NCI-H146 (cell line): ENCODE results near the gene HPS1.

Experiments
- DNase-seq: peaks from one replicate; lab custom pipeline; 2025; lab: John Stamatoyannopoulos, UW

The HPS1 gene

DNA sequence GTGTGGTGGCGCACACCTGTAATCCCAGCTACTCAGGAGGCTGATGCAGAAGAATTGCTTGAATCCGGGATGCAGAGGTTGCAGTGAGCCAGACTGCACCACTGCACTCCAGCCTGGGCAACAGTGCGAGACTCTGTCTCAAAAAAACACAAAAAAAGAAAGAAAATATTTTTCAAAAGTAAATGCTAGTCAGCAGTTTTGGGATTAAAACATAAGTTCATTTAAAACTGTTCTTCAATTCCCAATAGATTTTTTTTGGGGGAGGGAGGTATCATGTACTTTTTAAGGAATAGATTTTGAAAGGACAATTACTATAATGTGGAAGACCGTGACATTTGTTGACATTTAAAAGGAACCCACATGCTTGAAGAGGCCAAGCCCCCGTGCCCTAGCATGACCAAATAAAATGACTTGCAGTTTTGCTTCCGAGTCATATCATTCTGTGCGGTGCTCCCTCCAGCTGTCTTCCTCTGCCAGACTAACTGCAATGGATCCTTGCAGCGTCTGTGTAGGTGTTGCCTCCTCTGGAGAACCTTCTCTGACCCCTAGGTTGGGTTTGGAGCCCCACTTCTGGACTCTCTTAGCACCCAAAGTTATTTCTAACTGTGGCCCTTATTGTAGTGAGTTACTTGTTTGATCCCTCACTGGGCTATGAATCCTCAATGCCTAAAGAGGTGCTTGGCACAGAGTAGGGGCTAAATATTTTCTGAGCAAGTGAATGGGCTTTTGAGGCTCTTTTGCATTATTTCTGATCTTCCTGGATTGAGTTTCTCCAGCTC, 17.4 kb upstream of the HPS1 start:
- peak; percentile 2 for DNase-seq

DNA sequence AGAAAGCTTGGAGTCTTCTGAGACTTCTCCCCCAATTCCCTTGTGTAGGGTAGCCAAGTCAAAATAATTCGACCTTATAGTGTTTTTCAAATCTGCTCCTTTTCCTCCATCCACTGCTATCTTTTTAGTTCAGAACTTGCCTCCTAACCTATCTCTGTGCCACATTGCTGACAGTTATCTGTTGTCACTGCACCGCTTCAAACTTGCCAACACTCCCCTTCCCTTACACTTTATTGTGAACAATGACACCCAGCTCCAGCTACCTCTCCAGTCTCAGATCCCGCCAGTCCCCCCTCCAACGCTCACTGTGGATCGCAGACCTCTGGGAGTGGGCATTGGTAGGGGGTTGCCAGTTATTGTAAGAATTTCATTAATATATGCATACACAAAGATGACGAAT, 16.3 kb upstream of the HPS1 start:
- DNase-seq, result no peak

DNA sequence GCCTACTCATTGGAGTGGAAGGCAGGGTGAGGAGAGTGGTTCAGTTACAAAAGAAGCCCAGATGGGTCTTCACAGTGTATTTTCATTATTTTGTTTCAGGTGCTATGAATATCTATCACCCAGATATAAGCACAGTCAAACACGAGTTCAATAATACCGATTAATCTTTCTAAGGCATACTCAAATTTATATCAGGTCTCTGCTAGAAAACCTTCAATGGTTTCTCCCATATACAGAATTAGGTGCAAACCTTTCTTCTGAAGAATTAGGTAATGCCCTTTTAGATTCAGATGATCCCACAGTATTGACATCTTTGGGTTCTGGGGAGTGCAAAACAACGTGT, 14.7 kb upstream of the HPS1 start:
- no peak for DNase-seq

DNA sequence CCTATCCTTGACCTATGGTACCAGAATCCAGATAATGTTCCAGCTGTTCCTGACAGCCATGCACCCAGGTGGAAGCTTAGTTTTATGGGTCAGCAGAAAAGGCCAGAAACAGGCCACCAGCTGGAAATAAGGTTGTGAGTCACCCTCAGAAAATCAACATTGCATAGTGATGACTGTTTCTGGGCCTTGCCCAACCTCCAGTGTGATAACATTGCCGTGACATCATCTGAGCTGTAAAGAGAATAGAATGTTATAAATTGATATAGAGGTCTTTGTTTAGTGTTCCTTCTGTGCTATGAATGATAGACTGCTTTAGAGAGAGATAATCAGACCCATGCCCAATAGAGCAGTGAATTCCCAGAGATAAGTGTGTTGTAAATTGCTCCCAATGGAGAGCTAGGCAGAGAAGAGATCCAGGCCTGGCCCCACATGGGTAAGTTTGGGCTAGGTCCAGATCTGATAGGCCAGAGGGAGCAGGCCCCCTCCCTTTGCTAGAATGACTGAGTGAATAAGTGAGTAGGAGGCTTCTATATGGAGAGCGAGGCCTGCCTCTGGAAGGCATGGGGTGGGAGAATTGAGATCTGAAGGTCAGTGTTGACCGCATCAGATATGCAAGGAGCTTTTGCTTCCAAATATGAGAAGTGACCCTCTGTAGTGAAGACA, 14.2 kb upstream of the HPS1 start:
- DNase-seq, result peak; percentile 11

DNA sequence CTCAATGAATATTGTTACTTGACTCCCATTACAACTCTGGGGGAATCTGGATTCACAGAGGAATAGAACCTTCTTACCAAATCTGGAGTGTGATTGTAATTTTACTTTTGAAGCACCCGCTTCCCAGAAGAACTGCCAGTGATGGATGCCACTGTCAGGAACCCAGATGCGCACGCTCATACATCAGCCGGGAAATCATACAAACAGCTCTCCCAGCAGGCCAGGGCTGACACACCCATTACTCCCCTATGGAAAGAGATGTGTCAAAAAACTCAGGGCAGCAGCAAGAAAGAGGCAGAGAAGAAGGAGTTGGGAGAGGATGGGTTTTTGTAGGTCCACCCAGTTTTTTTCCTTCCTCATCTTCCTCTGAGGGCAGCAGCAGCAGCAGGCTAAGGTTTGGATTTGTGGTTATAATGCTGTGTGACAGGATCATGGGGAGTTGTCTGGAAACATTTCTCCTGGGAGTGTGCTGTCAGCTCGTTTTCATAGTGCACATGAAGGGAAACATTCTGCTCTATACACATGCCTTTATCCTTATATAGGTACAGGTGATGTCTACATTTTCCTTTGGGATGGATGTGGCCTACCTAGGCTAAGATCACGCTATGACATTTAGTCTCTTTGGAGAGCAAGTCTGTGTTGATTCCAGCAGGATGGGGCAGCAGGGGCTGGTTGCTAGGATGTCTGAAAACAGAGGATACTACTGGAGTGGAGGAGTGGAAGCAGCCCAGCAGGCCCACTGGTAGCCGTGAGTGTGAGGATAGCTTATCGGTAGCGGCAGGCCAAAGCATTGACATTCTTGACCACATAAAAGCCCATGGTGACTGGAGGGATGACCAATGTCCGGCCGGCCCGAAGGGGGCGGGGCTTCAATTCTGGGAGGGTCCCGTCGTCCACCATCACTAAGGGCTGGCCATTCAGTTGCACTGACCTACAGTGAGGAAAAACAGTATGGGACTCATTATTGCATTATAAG, 12.4 kb upstream of the HPS1 start:
- no peak for DNase-seq

DNA sequence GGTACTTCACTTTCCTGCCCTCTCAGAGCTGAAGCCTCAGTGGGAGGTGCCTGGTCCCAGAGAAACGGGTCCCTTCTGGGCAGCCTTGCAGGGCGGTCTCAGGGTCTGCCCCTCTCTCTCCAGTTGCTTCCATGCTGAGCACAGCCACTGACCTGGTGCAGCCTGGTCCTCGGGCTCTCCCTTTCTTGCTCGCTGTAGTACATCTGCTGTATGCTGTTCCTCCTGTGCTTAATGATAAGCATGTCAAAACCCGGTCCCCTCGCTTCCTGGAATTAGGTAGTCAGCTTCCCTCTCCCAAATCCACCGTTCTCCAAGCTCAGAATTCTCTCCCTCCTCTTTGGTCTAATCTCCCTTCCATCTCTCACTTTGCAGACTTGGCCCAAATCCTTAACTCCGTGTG, 11.0 kb upstream of the HPS1 start:
- no peak for DNase-seq

DNA sequence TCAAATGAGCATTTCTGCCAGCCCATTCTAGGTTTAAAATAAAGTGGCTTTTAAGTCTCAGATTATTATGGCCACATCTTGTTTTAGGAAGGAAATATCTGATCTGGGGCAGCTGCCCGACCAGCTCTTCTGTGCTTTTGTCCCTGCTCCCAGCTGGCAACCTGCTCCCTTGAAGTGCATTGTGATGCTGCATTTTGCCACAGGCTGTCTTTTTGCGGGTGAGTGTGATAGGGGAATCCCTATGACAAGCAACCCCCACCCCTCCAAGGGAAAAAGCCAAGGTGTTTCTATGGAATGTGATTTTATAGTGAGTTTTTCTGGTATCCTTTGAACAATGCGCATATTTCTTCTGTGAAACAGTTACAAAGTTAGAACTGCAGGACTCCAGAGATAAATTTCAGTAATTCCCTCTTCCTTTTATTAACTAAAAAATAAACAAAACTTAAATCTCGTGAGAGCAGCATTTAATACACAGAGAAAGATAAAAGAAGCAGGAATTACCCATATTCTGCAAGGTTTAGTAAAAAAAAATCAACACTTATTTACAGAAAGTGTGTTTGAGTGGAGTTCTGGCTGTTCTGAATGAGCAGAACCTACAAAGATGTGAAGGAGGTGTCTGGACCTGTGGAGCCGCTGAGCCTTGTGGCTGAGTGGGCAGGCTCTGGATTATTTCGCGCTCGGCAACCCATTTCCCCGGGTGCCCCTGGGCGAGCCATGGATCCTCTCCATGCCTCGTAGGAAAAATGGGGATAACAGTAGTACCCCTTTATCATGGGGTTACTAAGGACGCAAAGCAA, 10.1 kb upstream of the HPS1 start:
- peak; percentile 18 for DNase-seq

DNA sequence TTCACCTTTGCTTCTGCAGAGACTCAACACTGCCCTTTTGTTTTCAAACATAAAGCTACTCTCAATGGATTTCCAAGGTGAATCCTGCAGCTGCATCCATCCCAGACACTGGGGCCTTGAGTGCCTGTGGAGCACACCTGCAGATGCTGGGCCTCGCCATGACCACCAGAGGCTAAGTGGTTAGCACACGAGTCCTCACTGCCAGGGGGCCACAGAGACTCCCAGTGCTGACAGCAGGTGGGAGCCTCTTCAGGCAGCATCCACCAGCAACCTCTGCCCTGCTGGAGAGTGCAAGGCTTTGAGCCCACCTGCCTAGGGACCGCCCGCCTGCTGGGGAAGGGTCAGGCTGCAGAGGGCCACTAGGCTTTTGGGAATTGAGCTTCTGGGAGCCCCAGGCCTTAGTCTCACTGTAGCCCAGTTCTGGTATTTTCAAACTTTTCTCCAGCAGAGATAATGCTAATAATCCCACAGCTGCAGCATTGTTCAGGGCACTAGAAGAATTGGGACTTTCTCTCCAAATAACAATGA, 9.4 kb upstream of the HPS1 start:
- peak; percentile 88 for DNase-seq

DNA sequence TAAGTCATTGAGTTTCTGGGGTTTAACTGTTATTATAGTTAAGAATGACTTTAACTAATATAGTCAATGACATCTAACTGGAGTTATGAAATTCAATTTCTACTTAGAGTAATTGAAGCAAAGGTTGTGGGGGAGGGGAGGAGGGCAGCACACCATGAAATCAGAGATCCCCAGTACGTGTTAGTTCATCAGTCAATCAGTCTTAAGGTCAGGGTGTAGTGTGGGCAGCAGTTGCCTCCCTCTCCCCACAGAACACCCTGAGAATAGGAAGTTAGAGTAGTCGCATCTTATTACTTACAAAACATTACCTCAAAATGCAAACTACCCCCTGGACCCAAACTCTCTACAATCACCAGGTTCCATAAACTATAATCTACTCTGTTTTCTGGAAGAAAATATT, 7.0 kb upstream of the HPS1 start:
- DNase-seq, result no peak

DNA sequence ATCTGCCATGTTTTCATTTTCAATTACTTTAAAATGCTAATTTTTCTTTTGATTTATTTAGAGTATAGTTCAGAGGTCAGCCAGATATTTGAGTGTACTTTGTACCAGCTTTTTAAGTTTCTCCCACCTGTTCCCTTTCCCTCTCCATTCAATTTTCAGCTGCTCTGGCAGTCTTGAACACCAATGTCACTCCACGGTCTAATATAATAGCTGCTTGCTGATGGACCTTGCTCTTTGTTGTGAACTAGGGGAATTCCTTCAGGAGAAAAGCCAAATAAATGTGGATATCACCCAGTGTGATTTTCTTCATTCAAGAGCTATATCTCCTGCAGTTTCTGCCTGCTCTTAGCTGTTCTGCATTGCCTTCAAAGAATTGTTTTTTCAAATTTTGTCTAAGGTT, 3.9 kb upstream of the HPS1 start:
- DNase-seq, result no peak

DNA sequence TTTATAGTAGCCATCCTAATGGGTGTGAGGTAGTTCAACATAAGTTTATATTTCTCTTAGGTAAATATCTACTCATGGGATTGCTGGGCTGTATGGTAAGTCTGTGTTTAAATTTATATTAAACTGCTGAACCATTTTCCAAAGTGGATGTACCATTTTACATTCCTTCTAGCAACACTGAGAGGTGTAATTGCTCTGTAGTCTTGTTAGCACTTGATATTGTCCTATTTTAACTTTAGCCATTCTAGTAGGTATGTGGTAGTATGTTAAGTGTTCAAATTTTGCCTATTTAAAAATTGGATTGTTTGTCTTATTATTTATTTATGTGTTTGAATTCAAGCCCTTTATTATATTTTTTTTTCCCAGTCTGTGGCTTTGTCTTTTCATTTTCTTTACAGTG, 2.6 kb upstream of the HPS1 start:
- no peak for DNase-seq

DNA sequence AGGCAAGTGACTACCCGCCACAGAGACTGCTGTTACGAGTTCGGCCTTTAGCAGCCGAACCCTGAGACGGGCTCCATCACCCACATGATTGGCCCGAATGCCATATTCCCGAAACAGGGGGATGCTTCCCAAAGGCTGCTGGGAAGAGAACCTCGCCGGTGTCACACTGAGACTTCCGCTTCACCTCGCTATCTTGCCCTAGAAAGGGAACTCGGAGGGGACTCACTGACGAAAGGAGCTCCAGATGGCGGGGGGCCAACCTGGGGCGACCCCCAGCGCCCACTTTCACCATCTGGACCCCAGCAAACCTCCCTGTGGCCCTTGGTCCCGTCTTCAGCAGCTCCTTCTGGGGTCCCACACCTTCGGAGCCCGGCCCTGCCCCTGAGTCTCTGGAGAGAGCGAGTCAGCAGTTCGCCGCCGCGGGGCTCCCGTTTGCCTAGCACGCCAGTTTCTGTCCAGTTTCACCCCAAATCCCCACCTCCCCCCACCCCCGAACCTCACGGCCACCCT, 529 bp downstream of the HPS1 start:
- DNase-seq, result no peak

DNA sequence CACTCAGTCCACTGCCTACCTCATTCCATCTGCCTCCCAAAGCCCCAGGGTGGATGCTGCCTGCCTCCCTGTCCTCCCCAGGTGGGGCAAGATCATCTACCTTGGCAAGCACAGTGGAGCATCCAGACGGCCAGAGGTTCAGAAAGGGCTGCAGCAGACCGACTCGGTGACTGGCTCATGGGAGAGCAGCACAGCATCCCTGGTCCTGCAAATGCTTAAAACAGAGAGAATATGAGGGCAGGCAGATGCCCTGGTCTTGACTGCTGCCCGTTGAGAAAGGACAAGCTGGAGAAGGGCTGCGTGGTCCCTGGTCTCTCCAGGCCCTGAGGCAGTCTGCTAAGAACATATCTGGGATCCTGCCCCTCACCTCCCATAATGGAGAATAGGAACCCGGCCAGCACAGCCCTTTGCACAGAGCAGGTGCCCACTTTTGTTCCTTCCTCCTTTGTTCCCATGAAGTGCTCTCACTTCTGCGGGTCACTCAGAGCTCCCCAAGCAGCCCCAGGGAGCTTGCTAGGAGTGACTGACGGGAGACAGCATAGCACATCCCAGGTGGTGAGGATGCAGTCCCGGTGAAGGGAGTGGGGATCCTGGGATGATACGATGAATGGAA, 1.4 kb downstream of the HPS1 start:
- no peak for DNase-seq

DNA sequence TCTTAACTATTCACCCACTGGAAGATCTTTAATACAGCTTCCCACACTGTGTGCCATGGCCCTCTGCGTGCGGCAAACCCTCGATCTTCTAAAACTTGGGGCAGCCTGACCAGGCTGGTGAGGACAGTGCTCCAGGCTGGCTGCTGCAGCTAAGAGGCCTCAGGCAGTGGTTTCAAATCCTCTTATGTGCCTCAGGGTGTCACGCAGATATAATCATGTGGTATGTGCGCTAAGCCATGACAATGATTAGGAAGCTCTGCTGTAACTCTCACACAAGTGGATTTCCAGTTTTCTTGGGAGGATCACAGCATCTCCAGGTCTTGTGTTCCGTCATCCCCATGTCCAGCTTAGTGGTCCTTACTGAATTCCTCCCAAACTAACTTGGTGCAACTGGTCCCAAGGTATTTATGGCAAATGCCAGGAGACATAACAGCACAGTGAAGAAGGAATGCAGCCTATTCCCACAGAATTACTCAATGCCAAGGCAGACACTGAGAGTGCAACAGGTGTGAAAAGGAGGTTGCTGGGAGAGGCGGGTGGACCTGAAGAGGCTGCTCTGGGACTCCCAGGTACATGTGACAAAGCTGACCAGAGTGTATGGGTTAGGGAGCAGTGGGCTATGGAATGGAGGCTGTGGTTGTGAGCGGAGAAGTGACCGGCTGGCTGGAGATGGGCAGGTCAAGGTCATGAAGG, 2.3 kb downstream of the HPS1 start:
- DNase-seq, result no peak

DNA sequence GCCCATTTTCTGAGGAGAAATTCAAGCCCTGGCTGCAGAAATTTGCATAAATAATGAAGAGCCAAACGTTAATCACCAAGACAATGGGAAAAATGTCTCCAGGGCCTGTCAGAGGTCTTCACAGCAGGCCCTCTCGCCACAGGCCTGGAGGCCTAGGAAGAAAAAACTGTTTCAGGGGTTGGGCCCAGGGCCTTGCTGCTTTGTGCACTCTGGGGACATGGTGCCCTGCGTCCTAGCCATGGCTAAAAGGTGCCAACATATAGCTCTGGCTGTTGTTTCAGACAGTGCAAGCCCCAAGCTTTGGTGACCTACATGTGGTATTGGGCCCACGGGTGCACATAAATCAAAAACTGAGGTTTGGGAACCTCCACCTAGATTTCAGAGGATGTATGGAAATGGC, 8.0 kb downstream of the HPS1 start:
- DNase-seq, result no peak

DNA sequence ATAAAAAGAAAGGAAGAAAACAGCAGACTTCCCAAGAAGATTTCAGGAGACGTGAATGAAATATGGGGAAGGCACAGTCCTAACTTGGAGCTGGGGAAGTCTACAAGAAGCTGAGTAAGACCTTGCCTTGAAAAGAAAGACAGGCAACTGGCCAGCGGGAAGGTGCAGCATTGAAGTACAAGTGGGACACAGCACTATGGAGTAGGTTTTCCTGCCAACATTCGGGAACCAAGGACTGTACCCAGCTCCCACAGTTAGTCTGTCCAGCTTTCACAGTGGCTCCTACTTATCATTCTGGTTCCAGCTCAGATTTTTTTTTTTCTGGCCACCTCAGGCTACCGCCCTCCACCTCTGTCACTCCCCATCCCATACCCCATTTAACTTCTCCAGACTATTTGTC, 10.0 kb downstream of the HPS1 start:
- DNase-seq, result no peak

DNA sequence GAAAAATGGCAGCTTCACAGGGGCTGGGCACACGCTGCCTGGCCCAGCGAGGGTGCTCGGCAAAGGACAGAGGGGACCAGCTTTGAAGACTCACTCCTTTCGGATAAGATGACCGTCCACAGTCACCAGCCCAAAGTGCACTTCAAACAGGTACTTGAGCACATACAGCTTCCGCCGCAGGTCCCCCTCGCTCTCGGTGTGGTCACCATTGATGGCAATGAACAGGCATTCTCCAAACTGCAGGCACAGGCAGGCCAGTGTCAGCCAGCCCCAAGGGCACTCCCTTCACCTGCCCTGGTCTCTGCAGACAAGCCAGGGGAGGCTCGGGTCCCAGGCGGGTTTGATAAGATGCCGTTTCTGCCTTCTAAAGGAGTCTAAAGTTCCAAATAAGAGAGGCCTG, 11.6 kb downstream of the HPS1 start:
- DNase-seq, result no peak

DNA sequence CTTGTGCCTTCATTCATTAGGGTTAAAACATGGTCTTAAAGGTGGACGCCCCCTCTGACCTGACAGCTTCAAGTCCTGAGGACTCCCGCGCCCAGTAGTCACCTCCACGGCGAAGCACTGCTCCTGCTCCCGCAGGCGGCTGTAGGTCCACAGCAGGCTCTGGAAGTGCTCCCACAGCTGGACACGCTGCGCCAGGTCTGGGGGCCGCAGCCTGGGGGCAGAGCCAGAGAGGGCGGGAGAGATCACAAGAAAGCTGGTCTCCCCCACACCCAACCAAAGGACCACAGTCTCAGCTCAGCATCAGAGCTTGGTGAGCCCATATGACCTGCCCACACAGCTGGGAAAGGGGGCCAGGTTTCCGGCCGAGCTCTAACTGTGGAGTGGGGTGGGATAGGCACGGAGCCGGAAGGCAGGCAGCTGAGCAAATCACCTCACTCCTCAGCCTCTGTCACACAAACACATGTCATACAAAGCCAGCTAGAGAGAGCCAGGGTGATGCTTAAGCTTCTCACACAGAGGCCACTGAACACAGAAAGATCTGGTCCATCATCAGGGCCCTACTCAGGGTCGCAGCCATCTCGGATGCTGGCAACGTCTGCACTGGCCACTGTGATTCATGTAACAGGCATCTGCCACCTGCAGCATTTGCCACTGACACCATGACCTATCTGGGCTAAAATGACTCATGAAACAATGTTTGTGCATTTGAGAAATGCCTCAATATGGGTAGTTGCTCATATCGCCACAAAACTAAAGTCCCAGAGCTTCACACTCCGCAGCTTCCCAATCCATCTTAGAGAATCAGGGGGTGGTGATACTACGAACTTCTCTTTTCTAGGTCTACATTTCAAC, 12.6 kb downstream of the HPS1 start:
- no peak for DNase-seq

DNA sequence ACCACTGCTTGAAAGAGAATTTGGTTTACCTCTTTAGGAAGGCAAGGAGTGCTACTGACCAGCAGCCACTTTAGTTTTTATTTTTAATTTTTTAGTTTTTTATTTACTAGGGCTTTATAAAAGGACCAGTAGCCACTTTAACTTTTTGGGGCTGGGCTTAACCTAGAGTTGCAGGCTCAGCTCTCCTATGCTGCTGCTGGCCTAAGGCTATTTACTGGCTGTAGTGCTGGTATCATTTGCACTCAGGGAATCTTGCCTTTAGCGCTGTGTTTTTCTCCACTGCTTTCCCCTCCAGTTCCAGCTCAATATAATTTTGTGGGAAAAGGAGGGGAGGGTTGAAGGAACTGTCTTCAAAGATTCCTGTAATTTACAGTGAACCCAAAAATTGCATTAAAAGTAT, 13.4 kb downstream of the HPS1 start:
- no peak for DNase-seq

DNA sequence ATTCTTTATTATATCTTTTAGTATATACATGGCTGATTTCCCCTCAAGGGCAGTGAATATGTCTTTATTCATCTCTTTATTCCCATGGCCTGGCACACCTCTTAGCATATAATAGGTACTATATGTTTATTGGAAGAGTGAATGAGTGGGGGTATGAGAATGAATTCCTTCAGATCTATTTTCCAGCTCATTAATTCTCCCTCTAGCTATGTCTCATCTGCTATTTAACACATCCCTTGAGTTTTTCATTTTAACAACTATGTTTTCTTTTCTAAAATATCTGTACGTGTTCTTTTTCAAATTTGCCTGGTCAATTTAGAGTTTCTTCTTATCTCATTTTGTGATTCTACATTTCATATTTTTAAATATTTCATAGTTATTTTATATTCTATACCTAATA, 14.4 kb downstream of the HPS1 start:
- DNase-seq, result no peak
